CD4-positive, alpha-beta T cell treated with Interleukin-4 for 4 hours (primary cell): ENCODE results near the gene NSD1.
A peak's percentile ranks its signal among the peaks of the same experiment; 100 is the strongest.

Experiments used
- DNase-seq: peaks from one replicate; pipeline ENCODE4 v3.0.0-alpha.2; 2020

Gene NSD1

DNA sequence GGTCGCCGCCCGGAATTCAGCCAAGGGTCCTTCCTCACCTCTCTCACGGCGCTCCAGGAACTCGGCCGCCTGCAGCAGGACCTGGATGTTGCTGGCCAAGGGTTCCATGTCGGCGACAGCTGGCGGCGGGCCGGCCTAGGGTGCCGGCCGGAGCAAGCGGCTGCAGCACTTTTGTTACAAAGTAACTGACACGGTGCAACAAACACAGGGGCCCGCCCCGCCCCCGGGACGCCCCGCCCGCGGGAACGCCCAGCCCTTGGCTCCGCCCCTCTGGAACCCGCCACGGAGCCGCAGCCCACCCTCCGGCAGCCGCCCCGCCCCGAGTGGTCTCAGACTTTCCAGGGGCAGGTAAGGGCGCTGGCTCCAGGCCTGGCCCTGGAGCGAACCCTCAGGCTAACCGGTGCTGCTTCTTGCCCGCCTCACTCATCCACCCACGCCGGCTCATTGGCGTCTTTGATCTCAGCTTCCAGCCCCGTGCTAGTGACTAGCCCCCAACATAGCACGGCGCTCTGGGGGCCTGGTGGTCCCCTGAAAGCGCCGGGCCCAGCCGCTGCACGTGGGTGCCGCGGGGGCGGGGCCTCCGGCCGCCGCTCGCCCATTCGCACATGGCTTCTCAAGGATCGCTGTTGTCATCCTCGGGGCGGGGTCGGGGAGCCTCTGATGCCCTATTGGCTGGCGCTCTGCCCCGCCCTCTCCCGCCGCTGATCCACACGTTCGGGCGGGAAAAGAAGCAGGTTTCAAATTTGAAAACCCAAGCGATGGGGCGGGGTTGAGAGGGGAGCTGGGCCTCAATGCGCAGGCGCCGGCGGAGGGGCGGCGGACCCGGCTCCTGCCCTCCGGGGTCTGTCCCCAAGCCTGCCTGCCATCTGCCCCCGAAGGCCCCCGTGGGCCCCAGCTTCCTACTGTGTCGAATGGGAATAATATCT lies 178.4 kb downstream of the NSD1 start, which contains the start of gene MXD3:
TSS of gene MXD3 (minus strand) at position 176 of the 926 bp plus-strand sequence. CDS start at position 108, 68 bp downstream.
- DNase-seq: peak; percentile 94

- no peak for DNase-seq
Measured at GRCh38 chr5:177312649-177313181, 179.1 kb downstream of the NSD1 start.

GRCh38 chr5:177313561-177314259 lies 180.1 kb downstream of the NSD1 start:
- no peak for DNase-seq

- DNase-seq: no peak
Measured at GRCh38 chr5:177314376-177315342, 181.1 kb downstream of the NSD1 start.

DNA sequence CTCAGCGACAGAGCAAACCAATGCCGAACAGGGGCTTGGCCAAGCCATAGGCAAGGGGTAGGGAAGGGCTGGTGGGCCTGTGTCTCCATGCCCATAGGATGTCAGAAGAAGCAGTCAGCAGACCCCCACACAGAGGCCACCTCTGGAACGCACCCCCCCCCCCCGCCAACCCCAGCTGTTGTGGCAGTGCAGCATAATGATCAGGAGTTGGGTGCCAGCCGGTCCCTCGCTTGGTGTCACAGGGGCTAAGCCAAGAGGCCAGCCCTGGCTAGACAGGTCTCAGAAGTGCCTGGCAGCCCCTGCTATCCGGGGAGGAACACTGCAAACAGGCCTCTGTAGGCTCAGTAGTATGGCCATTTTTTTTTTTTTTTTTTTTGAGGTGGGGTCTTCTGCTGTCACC lies 181.8 kb downstream of the NSD1 start:
- DNase-seq: no peak

DNA sequence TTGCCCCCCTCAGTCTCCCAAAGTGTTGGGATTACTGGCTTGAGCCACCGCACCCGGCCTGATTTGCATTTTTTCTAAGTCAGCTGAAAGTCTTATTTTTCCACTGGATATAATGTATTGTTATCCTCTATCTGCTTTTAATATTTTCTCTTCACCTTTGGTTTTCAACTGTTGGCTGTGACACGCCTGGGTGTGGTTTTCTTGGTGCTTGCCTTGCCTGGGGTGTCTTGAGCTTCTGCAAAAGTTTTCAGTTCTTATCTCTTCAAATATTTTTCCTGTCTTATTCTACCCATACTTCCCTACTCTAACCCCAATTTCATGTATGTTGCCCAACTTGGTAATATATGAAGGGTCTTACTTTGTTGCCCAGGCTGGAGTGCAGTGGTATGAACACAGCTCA lies 182.4 kb downstream of the NSD1 start:
- no peak for DNase-seq

- DNase-seq: peak; percentile 78
Measured at GRCh38 chr5:177317959-177318377, 184.4 kb downstream of the NSD1 start.

DNA sequence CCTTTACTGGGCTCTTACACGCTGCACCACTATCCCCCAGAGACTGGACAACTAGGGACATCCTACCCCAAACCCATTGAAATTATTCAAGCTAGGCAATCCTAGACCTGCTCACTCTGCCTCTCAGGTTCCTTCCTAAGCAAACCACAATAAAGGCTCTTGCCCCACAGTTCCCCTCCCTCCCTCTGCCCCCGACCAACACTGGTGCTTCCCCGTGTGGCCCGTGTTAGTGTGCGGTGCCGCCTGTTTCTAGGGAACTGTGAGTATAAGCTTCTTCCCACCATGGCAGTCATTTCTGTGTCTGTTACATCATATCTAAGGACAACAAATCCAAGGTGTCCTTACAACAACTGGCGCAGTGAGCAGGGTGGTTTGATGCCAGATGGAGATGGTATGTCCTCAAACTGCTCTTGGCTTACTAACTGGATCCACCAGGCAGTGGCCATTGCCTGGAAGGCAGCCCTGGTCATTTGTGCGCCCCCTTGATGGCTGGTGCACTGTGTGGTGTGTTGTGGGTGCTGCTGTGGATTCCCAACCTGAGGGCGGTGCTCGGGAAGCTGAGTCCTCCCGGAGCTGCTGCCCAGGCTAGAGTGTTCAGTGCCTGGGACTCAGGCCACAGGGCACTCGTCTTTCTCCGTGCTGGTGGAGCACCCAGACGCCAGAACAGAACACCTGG lies 186.5 kb downstream of the NSD1 start:
- peak; percentile 31 for DNase-seq

GRCh38 chr5:177320879-177321278 lies 187.3 kb downstream of the NSD1 start:
- DNase-seq: no peak

DNA sequence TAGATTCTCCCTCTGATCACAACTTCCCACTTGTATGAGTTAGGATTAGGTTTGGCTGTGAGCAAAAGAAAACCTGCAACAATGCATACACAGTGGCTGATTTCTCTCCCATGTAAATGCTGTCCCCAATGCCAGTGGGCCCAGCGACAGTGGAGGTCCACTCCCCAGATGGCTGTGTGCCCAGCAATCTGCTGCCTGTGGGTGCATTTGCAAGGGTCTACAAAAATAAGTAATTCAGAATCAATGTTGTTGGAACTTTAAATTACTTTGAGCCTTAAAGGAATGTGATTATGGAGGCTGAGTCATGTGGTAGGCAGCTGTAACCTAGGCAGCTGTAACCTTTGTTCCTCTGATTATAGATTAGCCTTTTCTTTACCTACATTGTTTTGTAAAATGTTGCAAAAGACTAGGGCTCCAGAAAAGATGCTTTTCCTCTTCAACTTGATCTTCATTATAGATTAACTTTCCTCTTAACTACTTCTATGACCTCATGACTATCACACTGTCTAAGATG lies 192.4 kb downstream of the NSD1 start:
- no peak for DNase-seq

DNA sequence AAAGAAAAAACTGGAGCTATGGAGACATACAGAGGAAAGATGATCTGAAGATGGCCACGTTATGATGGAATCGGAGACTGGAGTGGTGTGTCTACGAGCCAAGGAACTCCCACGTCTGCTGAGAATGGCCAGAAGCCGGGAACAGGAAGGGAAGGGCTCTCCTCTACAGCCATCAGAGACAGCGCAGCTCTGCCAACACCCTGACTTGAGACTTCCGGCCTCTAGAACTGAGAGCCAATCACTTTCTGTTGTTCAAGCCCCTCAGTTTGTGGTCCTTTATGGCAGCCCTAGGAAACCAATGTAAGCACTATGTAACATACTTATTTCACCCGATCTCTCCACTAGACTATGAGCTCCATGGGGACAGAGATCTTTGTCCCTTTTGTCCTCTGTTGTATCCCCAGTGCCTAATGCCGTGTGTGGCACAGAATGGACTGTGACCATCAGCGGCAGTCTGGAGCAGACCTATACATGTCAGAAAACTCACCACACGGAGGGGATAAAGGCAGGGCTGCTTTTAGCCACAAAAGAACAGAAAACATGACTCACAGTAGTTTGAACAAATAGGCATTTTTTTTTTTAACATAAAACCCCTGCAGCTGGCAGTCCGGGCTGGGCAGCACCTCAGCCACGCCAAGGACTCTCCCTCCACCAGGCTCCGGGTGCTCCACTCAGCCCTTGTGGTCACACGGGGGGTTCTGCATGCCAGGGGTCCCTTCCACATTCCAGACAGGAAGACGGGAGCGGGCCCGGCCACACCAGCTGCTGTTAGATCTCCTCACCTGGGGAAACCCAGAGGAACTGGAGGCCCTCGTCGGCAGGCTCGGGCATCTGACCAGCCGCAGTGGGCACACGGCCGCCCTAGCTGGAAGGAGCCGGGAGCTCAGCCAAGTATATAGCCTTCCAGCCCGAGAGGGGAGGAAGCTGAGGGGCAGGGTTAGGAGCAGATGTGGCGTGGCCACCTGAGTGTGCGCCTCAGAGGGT lies 194.3 kb downstream of the NSD1 start:
- peak; percentile 34 for DNase-seq

DNA sequence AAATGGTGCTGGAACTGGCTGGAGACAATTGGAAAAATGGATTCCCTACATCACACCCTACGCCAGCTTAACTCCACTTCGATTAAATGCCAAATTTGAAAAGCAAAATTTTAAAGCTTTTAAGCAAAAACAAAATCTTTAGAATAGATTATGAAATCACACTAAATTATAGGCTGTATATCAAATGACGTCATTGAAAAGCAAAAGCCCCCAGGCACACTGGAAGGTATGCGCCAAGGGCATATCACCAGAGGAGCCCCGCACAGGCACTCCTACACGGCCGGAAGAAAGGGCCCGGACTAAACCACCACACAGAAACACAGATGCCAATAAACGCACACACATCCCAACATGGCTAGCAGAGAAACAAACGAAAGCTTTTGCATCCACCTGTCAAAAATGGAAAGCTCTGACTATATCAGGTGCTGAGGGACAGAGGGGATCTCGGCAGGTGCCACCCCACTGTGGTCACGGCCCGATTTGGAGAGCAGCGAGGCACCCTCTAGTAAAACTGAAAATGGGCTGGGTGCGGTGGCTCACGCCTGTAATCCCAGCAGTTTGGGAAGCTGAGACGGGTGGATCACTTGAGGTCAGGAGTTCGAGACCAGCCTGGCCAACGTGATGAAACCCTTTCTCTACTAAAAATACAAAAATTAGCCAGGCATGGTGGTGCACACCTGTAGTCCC lies 195.1 kb downstream of the NSD1 start:
- no peak for DNase-seq

DNA sequence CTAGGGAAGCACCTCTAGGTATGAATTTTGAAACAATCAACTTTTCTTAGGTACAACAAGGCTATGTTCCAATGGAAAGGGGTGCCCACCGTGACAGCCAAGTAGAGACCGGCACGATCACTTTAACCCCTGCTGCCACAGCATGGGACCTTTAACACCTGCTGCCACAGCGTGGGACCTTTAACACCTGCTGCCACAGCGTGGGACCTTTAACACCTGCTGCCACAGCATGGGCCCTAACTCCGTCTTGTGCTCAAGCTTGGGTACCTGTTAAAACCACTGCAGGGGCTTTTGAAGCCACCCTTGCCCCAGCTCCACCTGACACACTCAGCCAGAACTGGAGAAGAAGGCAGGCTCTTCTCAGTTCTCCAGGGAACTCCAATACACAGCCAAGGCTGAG lies 196.3 kb downstream of the NSD1 start:
- no peak for DNase-seq

DNA sequence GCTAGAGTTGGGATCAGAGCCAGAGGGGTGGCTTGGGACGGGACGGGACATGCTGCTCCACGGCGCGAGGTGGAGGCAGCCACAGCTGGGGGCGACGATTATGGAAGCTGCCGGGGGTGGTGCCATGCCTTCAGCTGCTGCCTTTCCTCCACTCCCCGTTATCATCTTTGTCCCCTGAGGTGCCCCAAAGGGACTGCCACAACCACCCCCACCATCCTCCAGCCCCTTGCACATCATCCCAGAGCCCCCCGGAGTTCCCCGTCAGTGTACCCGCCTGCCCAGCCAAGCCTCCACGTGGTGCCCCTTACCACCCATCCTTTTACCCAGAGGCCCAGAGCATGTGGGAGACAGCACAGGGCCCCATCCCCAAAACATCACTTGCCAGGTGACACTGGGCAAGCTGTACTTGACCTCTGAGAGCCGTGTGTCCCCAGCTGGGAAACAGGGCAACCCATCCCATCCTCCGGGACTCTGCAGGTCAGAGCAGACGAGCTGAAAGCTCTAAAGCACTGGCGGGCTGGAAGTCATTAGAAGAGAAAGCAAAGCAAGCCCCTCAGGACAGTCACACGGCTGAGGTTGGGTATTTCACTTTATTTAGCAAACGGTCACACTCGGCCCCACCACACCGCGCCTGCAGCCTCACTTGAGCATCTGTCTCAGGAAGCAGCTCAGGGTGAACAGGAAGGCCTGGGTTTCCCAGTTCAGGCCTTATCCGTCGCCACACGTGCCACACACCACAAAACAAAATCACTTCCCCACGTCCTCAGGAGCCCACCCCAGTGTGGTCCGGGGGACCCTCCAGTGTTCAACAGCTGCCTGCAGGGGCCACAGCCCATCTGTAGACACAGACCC lies 197.6 kb downstream of the NSD1 start:
- no peak for DNase-seq

- no peak for DNase-seq
Measured at GRCh38 chr5:177332031-177332895, 198.7 kb downstream of the NSD1 start.

DNA sequence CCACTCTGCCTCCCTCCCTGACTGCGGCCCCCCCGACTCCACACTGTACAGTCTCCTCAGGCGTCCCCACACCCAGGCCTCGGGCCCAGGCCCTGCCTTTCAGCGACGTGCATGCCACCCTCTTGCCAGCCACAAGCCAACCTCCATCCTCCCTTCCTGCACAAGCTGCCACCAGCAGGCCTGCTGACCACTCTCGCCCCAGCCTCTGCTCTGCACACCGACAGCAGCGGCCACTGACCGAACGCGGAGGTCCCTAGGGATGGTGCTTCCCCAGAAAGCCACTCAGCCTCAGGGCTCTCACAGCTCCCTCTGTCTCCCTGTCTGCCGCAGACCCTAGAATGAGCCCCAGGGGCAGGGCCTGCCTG lies 199.3 kb downstream of the NSD1 start:
- no peak for DNase-seq

DNA sequence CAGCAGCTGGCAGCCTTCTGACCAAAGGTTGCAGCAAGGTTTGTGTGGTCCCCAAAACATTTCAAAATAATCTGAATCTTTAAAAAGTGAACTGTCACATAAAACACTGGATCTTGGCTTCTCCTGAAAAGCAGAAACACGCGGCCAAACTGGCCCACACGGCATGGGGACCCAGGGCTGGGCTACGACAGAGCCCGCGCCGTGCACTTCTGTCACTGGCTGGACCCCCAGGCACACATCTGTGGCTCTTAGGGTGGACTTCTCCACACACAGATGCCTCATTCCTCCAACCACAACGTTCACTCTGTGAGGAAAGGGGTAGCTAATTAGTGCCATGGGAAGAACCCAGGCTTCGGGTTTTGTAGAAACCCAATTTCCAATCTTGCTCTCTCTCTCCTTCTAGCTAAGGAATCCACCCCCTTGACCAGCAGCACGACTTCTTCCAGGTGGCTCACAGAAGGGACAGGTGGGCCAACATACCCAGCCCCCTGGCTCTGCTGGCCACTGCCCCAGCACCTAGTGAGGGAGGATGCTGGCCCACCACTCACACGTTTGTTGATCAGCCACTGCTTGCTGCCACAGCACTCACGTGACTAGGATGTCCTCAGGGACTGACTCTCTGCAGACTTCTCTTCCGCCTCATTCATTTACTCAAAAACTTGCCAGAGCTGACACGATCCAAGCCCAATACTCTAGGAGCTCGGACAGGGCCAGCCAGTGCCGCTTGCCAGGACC lies 200.0 kb downstream of the NSD1 start:
- DNase-seq: no peak
